NCI-H510A (cell line): ENCODE data around the gene ZNF672.
"Not testable (repeated sequence)": the region's sequence is repeated elsewhere in the genome, so short reads cannot be mapped to it uniquely, and the experiment has no call there.

ENCODE experiments used
- DNase-seq: peaks from one replicate; lab custom pipeline; 2025; lab: John Stamatoyannopoulos, UW

Gene ZNF672

DNA sequence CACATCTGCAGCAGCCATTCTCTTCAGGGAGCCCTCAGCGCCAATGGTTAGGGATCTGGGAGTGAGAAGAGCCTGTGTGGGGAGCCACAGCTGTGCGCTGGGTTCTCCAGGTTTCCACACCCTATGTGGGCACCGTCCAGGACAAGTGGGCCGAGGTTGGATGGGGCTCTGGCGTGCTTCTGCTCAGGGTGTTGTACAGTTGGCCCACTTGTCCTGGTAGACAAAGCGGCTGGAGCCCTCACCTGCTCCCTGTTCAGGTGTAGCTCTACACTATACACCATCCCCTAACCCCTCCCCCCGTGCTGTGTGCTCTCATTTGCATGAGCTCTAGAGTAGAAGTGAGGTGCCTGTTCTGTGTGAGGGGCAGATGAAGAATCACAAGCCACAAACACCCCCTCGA is 24.5 kb upstream of the ZNF672 start:
- no peak for DNase-seq

DNA sequence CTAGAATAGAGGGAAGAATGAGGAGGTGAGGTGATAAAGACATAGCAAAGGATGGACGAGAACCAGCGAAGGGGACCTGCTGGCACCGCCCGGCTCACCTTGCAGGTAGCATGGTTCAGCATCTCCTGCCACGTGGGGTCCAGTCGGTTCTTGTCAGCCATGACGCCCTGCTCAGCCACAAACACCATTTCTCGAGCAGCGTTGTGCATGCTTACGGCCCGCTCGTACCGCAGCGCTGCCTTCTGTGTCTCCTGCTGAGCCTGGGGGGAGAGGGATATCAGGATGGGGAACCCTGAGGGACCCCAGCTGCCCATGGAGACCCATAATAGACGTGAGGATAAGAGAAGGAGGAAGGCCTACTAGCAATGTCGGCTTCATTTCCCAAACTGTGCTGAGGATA is 23.7 kb upstream of the ZNF672 start:
- DNase-seq, result no peak

DNA sequence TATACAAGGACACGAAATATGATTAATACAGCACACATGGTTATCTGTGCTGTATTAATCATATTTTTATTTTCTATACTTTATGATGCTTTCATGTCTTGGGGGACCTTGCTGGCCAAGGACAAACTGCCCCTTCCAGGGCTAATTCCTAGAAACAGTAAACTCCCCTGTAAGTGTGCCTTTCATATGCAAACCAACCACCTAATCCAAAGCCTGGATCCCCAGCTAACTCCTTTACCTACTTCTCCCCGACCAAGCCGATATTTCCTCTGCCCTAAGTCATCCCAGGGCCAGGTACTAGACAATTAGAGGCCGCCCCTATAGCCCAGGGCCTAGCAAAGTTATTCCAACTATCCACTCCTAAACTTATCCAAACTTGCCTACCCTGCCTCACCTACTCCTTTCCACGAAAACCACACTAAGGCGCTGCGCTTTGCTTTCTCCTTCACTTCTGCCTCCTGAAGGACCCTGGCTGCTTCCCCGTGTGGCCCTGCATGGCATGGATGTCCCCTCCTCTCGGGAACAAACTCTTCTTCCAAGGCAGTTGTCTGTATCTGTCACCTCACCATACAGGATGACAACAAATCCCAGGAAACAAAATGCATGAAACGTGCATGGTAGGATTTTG is 22.5 kb upstream of the ZNF672 start:
- DNase-seq, result no peak

DNA sequence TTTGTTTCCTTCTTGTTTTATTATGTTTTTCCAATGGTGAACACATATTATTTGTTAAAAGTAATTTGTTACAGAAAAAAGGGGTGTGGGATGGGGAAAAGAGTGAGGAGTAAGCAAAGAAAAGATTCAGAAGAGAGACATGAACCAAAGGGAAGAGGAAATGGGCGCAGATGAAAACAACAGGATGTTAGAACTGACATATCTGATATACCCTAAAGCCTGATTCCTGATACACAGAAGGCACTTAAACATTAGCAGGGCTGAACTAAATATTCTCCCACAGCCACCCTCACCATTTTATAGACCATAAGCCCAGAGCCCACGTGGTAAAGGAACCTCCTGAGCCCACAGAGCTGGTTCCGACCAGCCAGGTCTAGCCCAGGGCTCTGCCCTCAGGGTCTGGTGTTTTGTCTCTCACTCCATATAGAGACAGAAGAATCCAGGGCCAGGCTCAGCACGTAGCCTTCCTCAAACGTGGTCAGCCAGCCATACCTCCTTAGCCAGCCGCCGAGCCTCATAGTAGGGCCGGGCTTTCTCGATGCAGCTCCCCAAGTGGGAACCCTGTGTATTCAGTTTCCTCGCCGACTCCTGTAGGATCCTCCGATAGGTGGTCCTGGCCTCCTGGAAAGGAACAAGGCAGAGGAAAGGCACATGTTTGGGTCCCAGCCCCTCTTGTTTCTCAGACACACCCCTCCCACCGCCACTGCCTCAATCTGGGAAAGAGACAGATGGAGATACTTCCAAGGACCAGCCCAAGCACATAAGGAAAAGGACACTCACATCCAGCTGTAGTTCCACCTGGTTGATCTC is 21.8 kb upstream of the ZNF672 start:
- DNase-seq, result no peak

DNA sequence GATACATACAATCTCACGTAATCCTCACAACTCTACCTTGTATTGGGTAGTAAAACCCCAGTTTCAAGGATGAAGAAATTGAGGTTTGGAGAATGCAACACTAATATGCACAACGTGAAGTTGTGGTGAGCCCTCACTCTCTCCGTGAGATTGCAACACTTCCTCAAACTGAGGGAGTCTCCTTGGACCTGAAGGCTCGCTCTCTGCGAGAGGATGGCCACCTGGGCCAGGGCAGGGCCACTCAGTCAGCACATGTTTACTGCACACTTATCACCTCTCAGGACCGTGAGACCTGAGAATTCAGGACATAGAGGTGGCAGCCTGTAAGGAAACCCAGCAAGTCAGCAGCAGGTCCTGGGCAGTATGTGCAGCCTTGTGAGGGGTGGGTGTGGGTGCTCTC is 21.0 kb upstream of the ZNF672 start:
- DNase-seq, result no peak

DNA sequence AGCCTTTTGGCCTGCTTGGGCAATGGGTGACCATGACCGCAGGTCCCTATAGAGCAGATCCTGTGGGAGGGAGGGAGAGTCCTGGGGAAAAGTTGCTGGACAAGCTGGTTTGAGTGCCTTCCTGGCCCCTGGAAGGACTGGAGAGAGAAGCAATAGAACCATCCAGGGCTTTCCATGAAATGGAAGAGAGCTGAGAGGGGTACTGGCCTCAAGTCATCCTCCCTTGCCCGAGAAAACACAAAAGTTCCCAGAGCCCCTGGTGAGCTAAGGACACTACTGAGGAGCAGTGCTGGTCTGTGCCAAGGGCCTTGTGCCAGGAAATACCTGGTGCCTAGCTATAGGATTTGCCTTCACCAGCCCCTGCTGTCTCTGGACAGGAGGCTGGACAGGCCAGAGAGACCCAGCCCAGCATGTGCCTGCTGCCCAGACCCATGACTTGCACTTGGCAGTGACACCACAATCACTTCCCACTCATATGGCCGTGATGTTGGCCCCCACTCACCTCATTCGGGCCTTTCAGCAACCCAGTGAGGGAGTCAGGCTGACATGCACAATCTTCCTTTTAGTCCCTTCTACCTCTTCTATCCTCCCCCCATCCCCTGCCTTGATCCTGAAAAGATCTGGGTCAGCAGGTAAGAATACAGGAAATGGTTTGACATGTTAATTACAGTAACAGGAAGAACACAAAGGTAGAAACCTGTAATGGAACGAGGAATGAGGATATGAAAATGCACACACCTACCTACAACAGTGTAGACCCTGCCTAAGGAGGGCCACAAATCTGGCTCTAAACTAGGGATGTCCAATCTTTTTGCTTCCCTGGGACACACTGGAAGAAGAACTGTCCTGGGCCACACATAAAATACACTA is 19.3 kb upstream of the ZNF672 start:
- no peak for DNase-seq

DNA sequence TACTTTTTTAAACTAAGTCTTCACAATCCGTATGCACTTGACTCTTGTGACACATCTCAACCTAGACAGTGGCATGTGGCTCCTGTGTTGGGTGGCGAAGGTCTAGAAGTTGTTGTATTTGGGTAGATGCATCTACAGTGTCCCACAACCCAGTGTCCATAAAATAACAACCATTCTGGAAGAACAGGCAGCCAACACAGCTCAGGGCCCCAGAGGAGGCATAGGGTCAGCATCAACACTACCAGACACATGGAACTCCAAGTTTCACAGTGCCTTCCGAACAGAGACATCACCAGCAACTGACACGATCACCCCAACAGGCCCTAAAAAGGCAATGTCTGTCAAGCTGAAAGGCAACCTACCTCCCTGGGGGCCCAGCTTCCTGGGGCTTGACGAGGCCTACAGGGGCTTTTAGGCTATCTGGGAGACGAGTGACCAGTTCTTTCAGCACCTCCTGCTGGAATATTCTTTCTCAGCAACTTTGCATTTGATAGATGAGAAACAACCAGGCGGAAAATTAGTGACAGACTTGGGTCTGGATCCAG is 17.9 kb upstream of the ZNF672 start:
- DNase-seq, result no peak

DNA sequence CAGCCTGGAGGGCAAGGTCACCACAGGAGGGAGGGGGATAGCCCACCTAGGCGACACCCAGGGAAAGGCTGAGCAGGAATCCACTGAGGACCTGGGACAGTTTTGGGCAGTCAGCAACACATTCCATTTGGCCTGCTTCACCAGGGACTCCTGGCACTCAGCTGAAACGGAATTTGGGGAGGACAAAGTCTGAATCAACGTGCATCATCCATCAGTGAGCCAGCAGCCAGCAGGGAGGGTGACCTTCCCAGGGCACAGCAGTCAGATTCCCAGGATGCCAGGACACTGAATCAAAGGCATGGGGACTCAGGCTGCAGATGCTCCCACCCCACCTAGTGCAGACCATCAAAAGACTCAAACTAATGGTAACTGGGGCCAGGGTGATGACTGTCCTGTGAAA is 16.9 kb upstream of the ZNF672 start:
- DNase-seq, result no peak

DNA sequence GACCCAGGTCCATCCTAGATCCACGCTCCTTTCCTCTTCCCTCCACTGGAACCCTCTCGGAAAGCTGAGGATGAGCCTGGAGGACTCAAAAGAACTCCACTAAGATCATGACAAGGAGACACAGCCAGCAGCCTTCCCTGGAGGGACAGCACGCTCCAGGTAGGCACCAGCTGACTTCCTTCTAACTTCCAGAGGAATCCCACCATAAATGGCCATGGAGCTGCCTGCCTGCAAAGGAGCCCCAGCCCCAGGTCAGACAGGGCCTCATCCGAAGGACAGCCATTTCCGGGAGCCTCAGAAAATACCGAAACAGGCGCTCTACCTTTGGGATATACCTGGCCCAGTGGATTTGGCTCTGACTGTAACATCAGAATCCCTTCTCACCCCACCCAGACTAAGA is 16.4 kb upstream of the ZNF672 start:
- no peak for DNase-seq

DNA sequence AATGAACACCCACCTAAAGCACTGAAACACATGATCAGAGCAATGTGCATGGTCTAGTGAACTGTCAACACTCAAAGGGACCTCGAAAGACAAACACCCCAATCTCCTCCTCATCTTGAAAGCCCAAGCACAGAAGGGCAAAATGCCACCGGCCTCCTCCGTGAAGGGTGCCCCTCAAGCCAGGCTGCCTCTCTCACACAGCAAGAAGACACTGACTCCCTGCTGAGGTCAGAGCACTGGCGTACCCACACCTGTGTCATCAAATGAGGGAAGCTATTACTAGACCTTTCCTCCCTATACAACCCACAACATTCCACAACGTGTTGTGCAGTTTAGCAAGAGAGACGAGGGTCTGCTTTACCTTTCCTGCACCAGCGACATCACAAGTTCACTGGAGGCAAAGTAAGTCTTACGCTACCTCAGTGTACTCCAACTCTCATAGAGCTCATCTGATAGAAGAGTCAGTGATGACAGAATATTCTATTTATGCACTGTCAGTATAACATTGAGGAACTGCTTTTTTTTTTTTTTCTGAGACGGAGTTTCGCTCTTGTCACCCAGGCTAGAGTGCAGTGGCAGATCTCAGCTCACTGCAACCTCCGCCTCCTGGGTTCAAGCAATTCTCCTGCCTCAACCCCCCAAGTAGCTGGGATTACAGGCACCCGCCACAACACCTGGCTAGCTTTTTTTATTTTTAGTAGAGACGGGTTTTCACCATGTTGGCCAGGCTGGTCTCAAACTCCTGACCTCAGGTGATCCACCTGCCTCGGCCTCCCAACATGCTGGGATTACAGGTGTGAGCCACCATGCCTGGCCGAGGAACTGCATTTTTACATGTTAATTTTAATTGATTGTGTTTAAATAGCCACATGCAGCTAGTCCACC is 15.6 kb upstream of the ZNF672 start:
- no peak for DNase-seq

DNA sequence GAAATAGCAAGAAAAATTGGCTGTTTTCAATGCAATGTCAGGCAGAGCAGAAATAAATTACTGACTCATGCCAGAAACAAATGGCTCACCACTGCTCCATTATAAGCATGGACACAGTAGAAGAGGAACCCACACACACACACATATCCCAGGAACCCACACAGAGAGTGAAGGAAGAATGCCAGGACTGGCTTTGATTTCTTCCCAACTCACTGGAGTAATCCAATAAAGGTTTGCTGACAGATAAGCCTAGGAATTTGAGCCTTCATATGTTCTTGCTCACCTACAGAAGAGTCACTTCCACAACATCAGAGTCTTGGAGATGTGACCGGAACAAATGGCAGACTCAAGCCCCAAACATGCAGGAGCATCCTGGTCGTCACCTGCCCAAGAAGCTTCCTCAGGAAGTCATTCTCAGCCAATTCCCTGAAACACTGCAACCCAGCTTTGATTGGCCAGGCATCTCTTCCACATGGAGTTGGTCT is 14.5 kb upstream of the ZNF672 start:
- no peak for DNase-seq

DNA sequence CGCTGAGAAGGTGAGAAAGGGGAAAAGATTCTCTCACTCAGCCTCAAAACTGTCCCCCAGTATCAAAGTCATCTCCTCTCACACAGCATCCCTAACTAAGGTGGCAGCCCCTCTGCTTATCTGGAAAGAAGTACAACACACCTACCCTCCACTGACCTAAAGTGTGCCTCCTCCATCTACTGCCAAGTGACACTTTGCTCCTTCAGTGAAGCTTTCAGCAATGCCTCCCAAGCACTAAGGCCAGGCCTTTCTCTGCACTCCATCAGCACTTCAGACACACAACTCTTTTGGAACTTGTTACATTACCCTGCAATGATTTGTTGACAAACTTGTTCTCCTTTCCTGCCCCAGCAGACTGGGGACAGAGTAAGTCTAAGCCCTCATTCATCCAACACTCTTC is 13.7 kb upstream of the ZNF672 start:
- DNase-seq, result no peak

DNA sequence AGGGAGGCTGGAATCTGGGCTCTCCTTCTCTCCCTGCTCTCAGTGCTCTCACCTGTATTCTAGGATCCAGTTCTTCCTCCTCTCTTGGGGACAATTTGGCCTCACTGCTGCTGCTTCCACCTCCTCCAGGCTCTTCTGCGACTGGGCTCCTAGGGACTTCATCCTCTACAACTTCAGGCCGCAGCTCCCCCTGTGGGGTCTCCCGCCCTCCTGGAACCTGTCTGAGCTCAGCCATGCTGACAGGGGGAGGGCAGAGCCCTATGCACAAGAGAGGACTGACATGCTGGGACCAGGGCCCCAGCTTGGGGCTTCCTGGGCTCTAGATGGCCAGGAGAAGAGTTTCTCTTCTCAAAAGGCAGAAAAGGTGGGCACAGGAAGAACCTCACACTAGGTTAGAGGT is 13.3 kb upstream of the ZNF672 start:
- DNase-seq, result no peak

DNA sequence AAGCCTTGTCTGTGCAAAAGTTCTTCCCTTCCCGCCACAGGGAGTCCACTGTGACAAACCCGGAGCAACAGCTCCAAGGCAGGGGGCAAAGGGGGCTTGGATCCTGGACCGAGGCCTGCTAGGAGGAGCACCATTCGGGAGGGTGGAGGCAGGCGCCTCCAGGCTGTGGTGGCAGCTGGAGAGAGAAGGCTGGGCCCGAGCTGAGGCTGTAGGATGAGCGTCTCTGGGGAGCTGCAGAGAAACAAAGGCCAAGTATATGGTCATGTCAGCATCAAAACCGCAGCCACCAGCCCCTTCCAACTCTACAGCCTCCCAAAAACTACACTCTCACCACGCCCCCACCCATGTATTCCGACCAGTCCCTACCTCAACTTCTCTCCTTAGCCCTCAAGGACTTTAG is 12.9 kb upstream of the ZNF672 start:
- no peak for DNase-seq

DNA sequence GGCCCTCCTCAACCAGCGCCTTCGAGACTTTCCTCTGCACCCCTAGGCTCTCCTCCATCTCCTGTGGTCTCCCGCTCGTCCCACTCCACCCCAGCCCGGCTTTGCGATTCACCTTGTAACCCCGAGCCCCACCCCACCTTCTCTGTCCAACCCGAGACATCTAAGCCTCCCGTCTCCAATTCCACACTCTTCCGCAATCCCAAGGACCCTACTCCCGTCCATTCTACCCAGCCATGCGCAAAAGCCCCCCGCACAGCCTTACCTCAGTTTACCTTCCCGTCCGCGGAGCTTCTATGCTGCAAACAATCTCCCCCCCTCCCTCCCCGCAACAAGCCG is 12.5 kb upstream of the ZNF672 start:
- no peak for DNase-seq

DNA sequence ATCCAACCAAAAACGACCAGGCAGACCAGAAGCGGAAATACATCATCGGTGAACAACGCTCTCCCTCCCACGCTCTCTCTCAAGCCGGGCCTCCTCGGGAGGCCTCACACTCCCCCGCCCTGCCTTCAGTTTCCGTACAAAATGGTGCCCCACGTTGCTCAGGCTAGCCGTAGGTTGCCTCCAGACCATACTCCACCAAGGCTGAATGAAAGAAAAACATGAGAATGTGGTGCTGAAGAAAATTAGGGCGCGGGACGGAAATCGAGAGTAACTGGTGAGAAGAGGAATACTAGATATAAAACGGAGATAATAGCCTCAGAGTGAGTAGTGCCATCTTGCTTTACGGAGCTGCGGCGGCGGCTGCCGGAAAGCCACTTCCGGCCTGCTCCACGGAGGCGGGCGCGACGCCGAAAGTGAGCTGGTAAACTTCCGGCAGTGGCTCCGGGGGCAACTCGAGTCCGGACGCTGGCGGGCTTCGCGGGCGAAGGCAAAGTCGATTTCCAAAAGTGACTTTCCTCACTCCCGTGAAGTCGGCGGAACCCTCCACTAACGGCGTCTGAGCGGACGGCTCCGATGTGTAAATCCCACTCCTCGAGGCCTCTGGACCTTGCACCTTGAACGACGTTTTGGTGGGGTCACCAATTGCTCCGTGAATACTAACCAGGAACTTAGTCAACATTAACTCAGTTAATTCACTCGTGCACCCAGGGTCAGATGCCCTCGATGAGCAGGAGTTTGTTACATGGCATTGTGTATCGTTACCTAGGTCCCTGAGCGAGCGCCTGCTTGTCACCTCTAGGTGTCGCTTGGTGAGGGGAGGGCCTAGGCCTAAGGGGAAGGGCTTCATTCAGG is 11.9 kb upstream of the ZNF672 start, which contains the start of gene SH3BP5L:
TSS of gene SH3BP5L (minus strand) at position 7 of the 852 bp plus-strand sequence. CDS start 980 bp downstream, outside the sequence.
- peak; percentile 72 for DNase-seq

DNA sequence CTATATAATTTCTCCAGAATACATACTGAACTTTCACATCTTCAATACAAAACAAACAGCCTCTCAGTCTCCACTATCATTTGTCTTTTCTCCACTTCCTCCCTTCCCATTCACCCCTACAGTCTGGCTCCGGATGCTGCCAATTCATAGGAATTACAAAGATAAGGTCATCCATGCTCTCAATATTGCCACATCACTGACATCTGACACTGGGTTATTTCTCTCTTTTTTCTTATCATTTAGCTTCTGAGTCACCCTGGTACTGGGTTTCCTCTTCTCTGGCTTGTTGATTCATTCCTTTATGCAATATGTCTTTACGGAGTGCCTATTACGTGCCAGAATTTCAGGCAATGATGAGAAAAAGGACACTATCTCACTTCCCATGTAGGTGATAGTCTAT is 9.2 kb upstream of the ZNF672 start:
- no peak for DNase-seq

DNA sequence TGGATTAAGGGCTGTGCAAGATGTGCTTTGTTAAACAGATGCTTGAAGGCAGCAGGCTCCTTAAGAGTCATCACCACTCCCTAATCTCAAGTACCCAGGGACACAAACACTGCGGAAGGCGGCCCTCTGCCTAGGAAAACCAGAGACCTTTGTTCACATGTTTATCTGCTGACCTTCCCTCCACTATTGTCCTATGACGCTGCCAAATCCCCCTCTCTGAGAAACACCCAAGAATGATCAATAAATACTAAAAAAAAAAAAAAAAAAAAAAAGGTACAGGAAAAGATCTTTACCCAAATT is 7.4 kb upstream of the ZNF672 start:
- not testable (repeated sequence) for DNase-seq

DNA sequence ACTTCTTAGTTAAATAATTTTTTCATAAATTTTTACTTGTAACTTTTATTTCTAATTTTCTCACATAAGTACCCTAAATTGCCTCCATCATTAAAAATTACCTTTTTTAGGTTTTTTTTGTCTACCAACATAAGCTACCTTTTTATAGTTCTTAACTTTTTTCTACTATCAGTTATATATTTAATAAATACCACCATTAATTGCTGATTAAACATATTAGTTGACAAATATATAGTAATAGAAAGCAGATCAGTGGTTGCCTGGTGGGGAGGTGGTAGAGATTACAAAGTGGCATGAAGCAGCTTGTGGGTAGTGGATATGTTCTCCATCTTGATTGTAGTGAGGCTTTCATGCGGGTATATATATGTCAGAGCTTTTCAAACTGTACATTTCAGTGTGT is 6.2 kb upstream of the ZNF672 start:
- DNase-seq, result no peak

DNA sequence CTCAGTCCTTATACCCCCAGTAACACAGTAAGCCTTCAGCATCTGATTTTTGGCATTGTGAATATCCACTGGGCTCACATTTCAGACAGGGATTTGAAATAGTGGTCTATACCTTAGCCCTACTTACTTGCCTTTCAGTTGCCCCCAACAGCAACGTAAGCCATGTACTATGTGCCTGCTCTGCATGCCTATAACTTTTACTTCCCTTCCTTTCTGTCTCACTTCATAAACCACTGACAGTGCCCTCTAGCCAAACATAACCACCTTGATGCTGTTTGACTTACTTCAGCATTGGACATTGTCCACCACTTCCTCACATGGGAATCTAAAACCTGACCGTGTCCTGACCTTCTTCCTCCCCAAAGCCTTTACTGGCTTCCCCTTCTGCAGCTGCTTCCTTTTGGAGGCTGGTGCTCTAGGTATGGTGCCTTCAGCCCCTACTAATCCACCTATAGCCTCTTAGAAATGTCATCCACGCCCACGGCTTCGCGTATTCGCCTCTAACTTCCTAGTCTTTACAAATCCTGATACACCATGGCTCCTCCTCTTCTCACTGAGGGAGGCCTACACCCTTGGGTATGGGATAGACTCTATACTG is 3.6 kb upstream of the ZNF672 start:
- DNase-seq, result no peak
